Measurements from ENCODE around the gene WWOX. TPM values are rescaled to one million over a fixed set of nuclear protein-coding genes. Genes with fewer than 3 reads are reported as not detected.

WWOX gene
- total and polyA plus RNA-seq, 10 donors, result 5.9 to 90.3 (median 26.4) TPM

DNA sequence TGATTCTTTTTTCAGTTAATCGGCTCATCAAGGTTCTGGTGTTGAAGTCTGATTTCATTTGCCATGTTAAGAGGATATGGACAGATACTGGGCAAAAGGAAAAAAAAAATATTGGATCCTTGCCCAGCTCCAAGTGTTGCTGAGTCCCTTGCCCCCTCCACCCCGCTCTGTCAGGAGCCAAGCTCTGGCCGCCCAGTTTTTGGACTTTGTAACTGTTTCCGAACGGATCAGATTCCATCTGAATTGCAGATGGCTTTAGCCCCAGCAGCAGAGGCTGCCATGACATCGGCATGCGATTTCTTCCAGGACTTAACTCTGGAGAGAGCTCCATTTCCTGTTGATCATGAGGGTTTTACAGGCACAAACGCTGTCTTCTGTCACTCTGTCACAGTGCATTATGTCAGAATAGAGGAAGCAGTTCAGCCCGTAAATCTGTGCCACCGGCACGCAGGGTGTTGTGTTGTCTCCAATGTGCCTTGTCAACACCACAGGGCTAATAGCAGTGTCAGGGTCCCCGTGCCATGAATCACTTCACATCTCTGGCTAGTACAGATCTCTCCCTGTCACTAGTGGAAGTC is 885.5 kb downstream of the WWOX start:
- Histone ChIP-seq H3K9me3 (peaks cover 0 to 7% (median 5%) of the 10 kb centered on the region in 8 donors), H3K27me3 (replicated peaks in 1 of 7) (no peaks in the 10 kb centered on the region), H3K4me3 (no peak overlapping the region), H3K36me3 (no peaks in the 10 kb centered on the region), H3K27ac (no peak overlapping the region), H3K4me1 (peaks cover 0 to 5% (median 0%) of the 10 kb centered on the region in 6 donors)
- intact Hi-C loops (cut with DNase I; ENCODE audit: low total_unique reads), result no loop called here
- no peak for TF ChIP-seq POLR2AphosphoS5 (IDR thresholded peaks at IDR 0.05)
- TF ChIP-seq, protein P1, sequence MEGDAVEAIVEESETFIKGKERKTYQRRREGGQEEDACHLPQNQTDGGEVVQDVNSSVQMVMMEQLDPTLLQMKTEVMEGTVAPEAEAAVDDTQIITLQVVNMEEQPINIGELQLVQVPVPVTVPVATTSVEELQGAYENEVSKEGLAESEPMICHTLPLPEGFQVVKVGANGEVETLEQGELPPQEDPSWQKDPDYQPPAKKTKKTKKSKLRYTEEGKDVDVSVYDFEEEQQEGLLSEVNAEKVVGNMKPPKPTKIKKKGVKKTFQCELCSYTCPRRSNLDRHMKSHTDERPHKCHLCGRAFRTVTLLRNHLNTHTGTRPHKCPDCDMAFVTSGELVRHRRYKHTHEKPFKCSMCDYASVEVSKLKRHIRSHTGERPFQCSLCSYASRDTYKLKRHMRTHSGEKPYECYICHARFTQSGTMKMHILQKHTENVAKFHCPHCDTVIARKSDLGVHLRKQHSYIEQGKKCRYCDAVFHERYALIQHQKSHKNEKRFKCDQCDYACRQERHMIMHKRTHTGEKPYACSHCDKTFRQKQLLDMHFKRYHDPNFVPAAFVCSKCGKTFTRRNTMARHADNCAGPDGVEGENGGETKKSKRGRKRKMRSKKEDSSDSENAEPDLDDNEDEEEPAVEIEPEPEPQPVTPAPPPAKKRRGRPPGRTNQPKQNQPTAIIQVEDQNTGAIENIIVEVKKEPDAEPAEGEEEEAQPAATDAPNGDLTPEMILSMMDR (IDR thresholded peaks at IDR 0.05 in 8 of 11, conservative IDR thresholded peaks at IDR 0.05 in 3 of 11), result no peak
- TF ChIP-seq POLR2A (IDR thresholded peaks at IDR 0.05), result no peak
- DNase-seq, result no peak
- WGBS, 5 donors, result 42 to 59% (median 44%) methylated on average over 10 to 12 of the region's 12 CpGs

DNA sequence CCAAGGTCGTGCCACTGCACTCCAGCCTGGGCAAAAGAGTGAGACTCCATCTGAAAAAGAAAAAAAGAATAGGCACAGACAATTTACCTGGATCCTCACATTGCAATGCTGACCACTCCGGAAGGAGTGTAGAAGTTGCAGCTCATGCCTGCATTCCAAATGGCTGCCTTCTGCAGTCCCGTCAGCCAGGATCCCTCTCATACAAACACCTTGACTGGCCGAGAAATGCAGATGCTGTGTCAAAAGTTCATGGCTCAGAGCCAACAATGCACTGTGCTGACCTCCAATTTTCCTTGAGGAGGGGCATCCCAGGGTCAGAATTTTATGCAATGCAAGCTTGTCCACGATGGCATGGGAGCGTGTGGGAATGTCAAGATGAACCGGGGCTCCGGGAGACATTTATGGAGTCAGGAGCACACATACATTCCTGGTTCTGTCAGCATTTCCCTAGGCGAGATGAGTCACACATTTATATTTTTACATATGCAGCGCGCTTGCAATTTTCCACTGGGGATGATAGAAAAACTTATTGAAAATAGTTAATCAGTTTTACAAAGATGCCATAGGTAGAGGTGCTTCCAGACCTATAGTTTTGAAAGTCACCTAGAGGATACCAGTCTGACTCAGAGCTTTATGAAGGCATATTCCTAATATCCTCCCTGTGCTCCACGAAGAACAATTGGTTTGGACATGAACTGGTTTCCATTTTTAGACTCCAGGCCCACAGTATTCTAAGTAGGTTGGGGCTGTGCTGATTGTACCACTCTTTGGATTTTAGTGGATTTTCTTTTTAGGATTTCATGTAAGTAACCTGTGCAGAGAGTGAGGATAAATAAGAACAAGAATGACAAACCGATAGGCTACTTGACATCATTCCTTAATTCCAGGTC is 886.5 kb downstream of the WWOX start:
- Histone ChIP-seq H3K27ac (no peak overlapping the region), H3K27me3 (replicated peaks in 1 of 7) (no peaks in the 10 kb centered on the region), H3K9me3 (peaks cover 0 to 7% (median 5%) of the 10 kb centered on the region in 8 donors), H3K4me3 (no peak overlapping the region), H3K36me3 (no peaks in the 10 kb centered on the region), H3K4me1 (peaks cover 0 to 15% (median 7%) of the 10 kb centered on the region in 6 donors)
- 82 to 88% (median 86%) methylated on average over 13 of the region's 13 CpGs for WGBS, 5 donors
- no peak for DNase-seq
- TF ChIP-seq POLR2A (IDR thresholded peaks at IDR 0.05), result no peak
- TF ChIP-seq, protein P1 (IDR thresholded peaks at IDR 0.05 in 8 of 11, conservative IDR thresholded peaks at IDR 0.05 in 3 of 11), result no peak
- TF ChIP-seq POLR2AphosphoS5 (IDR thresholded peaks at IDR 0.05), result no peak
- intact Hi-C loops (cut with DNase I; ENCODE audit: low total_unique reads), result no loop called here

- H3K9me3 ChIP-seq, result peaks cover 0 to 7% (median 5%) of the 10 kb centered on the region in 8 donors
- 83 to 92% (median 85%) methylated on average over 8 of the region's 8 CpGs for WGBS, 5 donors
- no peaks in the 10 kb centered on the region for H3K27me3 ChIP-seq (replicated peaks in 1 of 7)
- H3K4me3 ChIP-seq, result no peak overlapping the region
- no peak overlapping the region for H3K27ac ChIP-seq
- TF ChIP-seq, protein P1 (IDR thresholded peaks at IDR 0.05 in 8 of 11, conservative IDR thresholded peaks at IDR 0.05 in 3 of 11), result no peak
- no peak for TF ChIP-seq POLR2A (IDR thresholded peaks at IDR 0.05)
- no peak for TF ChIP-seq POLR2AphosphoS5 (IDR thresholded peaks at IDR 0.05)
- intact Hi-C loops (cut with DNase I; ENCODE audit: low total_unique reads), result no loop called here
- H3K4me1 ChIP-seq, result peaks cover 0 to 16% (median 7%) of the 10 kb centered on the region in 6 donors
- DNase-seq, result no peak
- H3K36me3 ChIP-seq, result no peaks in the 10 kb centered on the region
Measured at GRCh38 chr16:78987666-78988065, 888.2 kb downstream of the WWOX start.
